ENCODE measurements around the gene PMEPA1.

PMEPA1 gene

DNA sequence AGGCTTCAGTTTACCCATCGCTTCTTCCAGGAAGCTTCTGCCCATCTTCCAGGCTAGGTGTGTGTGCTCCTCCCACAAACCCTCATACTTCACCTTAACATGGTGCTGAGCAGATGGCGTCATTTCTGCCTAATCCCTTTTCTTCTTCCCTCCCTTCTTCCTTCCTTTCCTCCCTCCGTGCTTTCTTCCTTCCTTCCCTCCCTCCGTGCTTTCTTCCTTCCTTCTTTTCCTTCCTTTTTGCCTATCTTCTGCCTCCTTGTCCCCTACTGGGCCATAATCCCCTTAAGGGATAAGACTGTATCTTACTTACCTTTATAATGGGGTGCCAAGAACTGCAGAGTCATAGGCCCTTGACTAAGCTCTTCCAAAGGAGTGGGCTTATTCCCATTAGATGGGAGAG, 27.5 kb upstream of the PMEPA1 start:
- DNase-seq (ENCODE audit: low read depth in 1 of 2, low spot score in 1 of 2), result no peak

GRCh38 chr20:57736738-57737347, 27.0 kb upstream of the PMEPA1 start:
- DNase-seq (ENCODE audit: low read depth in 1 of 2, low spot score in 1 of 2), result no peak

DNA sequence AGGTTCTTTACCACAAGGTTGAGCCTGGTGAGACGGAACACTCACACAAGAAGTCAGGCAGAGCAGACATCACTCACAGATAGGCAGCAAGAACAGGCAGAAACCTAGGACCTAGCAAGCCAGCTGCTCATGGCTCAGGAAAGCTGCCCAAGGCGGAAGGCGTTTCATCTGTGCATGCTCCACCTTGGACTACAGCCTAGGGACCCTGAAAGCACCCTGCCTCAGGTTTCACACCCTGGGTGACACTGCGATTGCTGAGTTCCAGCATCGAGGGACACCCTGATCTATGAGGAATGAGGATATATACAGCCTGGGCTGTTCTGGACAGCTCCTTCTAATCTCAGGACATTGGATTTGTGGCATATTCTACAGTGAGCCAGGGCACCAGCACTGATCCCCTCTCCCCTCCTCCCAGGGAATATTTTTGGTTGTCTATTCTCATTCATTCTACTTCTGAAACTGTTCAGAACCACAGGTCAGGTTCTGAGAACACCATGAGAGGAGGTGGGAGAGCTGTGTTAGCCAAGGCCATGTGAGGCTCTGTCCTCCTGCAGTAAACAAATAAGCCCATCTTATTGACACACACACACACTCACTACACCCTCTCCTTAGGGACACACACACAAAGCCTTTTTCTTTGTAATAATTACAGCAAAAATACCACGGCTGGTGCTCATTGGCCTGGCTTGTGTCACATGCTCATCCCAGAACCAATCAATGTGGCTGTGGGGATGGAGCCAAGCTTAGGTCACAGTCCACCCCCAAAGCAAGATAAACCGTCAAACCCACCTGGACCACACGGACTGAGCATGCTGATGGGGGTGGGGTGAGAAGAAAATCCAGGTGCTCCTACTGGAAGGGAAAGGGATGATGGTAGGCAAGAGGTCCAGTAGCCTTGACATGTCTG, 26.3 kb upstream of the PMEPA1 start:
- no peak for DNase-seq (ENCODE audit: low read depth in 1 of 2, low spot score in 1 of 2)

DNA sequence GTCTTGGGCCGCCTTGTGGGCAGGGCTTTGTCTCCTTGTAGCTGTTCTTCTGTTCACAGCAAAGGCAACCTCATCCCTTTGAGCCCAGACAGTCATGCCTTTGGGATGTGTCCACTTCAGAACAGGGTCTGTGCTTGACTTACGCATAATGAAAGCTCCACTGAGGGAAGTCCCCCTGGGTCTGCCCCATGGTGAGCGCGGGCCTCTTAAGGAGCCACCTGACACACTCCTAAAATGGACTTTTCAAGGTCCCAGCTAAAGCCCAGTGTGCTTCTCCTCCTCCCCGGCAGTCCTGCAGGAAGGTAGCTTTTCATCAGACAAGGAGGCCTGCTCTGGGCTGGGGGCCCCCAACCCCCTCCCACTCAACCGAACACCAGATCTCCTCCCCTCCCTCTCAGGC, 24.9 kb upstream of the PMEPA1 start:
- no peak for DNase-seq (ENCODE audit: low read depth in 1 of 2, low spot score in 1 of 2)

DNA sequence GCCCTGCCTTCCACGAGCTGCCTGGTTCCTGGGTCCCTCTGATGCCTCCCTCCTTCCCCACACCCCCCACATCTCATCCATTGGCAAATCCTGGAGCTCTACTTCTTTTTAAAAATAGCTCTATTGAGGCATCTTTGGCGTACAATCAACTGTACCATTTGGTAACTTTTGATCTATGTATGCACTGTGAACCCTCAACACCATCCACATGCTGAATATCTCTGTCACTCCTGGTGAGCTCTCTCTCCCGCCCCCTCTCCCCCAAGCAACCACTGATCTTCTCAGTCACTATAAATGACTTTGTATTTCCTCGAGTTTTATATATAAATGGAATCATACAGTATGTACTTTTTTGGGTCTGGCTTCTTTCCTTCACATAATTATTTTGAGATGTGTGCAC, 22.4 kb upstream of the PMEPA1 start:
- no peak for DNase-seq (ENCODE audit: low read depth in 1 of 2, low spot score in 1 of 2)

DNA sequence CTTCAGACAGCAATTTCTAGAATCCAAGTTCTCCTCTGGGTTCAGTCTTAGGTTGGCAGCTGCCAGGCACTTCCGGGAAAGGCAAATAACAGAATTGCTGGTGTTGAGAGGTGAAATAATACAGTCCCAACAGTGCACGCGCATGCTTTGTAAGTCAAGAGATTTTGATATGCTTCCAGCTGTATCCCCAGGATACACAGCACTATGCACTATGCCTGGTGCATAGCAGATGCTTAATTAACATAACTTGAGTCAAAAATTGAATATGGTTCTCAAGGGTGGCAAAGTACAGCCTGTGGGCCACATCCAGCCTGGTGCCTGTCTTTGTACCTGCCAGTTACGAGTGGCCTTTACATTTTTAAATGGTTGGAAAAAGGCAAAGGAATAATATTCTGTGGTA, 18.9 kb upstream of the PMEPA1 start:
- no peak for DNase-seq (ENCODE audit: low read depth in 1 of 2, low spot score in 1 of 2)

DNA sequence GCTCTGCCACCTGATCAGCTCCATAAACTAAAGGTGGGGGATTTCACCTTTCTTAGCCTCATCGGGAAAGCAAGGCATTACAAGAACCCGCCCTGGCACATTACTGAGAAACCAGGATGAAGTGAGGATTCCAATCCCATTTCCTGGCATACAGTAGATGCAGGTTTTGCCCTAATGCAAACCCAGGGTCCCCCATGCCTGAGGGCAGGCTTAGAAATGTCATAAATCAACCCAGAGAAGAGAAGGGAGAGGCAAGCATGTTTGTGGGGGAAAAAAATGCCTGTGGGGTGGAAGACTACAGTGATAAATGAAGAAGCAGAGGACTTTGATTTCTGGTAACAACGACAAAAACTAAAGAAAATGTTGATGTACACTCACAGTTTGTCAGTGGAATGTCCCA, 18.0 kb upstream of the PMEPA1 start:
- no peak for DNase-seq (ENCODE audit: low read depth in 1 of 2, low spot score in 1 of 2)

- DNase-seq (ENCODE audit: low read depth in 1 of 2, low spot score in 1 of 2), result no peak
Measured at GRCh38 chr20:57725636-57726035, 15.8 kb upstream of the PMEPA1 start.

- no peak for DNase-seq (ENCODE audit: low read depth in 1 of 2, low spot score in 1 of 2)
Measured at GRCh38 chr20:57724610-57725405, 15.0 kb upstream of the PMEPA1 start.

- no peak for DNase-seq (ENCODE audit: low read depth in 1 of 2, low spot score in 1 of 2)
Measured at GRCh38 chr20:57723816-57724215, 14.0 kb upstream of the PMEPA1 start.

- DNase-seq (ENCODE audit: low read depth in 1 of 2, low spot score in 1 of 2), result no peak
Measured at GRCh38 chr20:57719951-57720350, 10.1 kb upstream of the PMEPA1 start.

- peak; percentile 73 to 87 for DNase-seq (ENCODE audit: low read depth in 1 of 2, low spot score in 1 of 2)
Measured at GRCh38 chr20:57718490-57719009, 8.7 kb upstream of the PMEPA1 start.

- no peak for DNase-seq (ENCODE audit: low read depth in 1 of 2, low spot score in 1 of 2)
Measured at GRCh38 chr20:57717797-57718196, 8.0 kb upstream of the PMEPA1 start.

- no peak for DNase-seq (ENCODE audit: low read depth in 1 of 2, low spot score in 1 of 2)
Measured at GRCh38 chr20:57716901-57717300, 7.1 kb upstream of the PMEPA1 start.

GRCh38 chr20:57716202-57716601, 6.4 kb upstream of the PMEPA1 start:
- DNase-seq (ENCODE audit: low read depth in 1 of 2, low spot score in 1 of 2), result no peak

DNA sequence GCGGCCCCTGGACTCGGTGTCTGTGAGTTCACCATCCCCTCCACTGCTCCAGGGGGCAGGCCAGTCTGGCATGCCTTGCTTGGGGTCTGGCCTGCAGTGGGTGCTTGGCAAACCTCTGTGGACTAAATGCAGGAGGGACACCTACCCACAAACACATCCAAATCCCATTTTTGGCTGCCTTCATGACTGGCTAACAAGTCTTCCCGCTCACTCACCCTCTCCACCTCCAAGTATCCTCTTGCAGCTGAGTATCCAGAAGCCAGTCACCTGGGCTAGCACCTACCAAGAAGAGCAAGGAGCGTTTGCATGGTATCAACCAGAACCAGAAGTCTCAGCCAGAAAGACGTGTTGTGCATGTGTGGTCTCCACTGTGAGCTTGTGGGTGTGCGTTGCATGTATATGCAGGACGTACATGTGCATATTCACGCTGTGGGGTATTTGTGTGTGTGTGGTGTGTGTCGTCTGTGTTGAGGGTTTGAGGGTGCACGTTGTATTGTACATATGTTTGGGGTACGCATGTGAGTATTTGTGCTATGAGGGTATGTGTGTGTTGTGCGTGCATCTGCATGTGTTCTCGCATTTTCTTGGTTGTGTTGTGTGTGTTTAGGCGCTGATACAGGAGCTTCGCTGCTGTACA, 5.6 kb upstream of the PMEPA1 start:
- DNase-seq (ENCODE audit: low read depth in 1 of 2, low spot score in 1 of 2), result no peak

DNA sequence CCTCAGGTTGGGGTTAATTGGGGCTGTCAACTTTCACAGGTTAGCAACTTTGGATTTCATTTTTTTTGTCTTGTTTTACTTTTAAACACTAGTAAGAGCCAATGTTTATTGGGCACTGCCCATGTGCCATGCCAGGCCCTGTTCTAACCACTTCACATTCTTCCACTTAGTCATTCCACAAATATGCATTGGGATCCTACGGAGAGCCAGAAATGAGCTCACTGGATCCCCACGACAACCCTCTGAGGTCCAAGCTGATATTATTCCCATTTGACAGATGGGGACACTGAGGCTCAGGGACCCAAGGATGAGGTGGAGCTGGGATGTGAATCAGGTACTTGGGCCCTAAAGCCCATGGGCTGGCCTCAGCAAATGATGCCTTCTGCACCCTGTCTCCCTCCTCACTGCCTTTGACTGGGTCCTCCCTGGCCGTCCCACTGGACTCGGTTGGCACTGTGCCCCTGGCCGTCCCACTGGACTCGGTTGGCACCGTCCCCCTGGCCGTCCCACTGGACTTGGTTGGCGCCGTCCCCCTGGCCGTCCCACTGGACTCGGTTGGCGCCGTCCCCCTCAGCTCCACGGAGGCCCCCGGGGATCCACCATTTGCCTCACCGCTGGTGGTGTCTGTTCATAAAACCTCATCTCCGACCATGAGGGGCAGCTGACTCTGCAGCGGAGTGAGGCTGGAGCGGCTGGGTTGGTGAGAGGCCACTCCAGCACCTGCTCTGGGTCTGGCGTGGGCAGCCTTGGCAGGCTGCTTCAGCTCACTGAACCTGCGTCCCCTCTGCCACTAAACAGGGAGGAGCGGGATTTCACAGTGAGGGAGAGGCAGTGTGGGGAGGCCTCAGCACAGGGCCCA, 4.8 kb upstream of the PMEPA1 start:
- DNase-seq (ENCODE audit: low read depth in 1 of 2, low spot score in 1 of 2), result no peak

DNA sequence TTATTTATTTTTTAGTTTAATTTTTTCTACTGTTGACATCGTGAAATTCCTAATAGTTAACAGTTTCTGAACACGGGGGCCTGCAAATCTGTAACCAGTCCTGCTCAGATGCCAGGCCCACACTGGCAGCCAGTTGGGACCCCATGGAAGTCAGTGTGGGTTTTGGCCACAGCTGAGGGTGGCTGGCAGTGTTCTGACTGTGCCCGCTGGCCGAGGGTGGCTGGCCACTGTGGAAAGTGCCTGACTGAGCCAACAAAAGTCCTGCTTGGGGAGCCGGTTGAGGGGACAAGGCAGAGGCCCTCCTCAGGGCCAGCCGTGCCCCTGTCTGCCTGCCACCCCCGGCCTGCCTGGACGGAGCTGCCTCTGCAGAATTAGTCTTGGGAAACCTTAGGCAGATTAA, 4.1 kb upstream of the PMEPA1 start:
- no peak for DNase-seq (ENCODE audit: low read depth in 1 of 2, low spot score in 1 of 2)

DNA sequence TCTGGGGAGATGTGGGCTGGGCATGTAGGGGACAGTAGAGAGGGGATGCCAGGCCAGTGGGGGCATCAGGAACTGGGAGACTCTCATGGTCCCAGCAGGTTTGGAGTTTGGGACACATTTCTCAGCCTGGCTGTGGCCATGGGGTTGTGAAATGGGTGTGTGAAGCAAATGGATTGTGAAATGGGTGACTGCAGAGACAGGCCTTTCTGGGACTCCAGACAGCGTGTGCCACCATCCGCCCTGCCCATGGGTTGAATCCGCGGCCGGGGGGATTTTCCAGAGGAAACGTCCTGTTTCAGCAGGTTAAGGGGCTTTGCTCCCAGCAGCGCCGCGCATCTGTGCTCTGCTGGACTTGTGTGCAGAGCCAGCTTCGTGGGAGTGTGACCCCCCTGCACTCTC, 3.7 kb upstream of the PMEPA1 start:
- no peak for DNase-seq (ENCODE audit: low read depth in 1 of 2, low spot score in 1 of 2)

- no peak for DNase-seq (ENCODE audit: low read depth in 1 of 2, low spot score in 1 of 2)
Measured at GRCh38 chr20:57712851-57713504, 3.2 kb upstream of the PMEPA1 start.
